HepG2 (cell line): ENCODE measurements around the gene HOXA5. TPM values are rescaled to one million over a fixed set of nuclear protein-coding genes. Genes with fewer than 3 reads are reported as not detected.

Experiments used
- DNMT1 ChIP-seq: sonication (generic); formaldehyde crosslinking; IDR thresholded peaks from 2 replicates; pipeline ENCODE4 v1.5.1; 2020; ENCODE audit warnings: mild to moderate bottlenecking, missing genetic modification reagents
- DNMT3B ChIP-seq: conservative IDR thresholded peaks from 2 replicates; pipeline ENCODE4 v1.6.1; 2016; ENCODE audit warnings: missing biosample characterization, control low read depth
- FLYWCH1 ChIP-seq: sonication (generic); formaldehyde crosslinking; IDR thresholded peaks from 2 replicates; pipeline ENCODE4 v1.8.1; 2023; ENCODE audit warnings: mild to moderate bottlenecking, missing genetic modification reagents
- HDAC2 ChIP-seq: sonication (generic); formaldehyde crosslinking; IDR thresholded peaks from 2 replicates; pipeline ENCODE4 v1.4.0; 2020; ENCODE audit warnings: missing genetic modification reagents
- MLLT10 ChIP-seq: sonication (generic); formaldehyde crosslinking; IDR thresholded peaks from 2 replicates; pipeline ENCODE4 v1.4.0; 2020; ENCODE audit warnings: missing genetic modification reagents
- PLRG1 ChIP-seq: fragments of 450-650 bp; conservative IDR thresholded peaks from 2 replicates; pipeline ENCODE4 v1.6.1; 2016
- SNAPC4 ChIP-seq: sonication (generic); formaldehyde crosslinking; IDR thresholded peaks from 2 replicates; pipeline ENCODE4 v1.4.0; 2020; ENCODE audit warnings: mild to moderate bottlenecking, missing genetic modification reagents
- SOX13 ChIP-seq, 3 experiments: fragments of 450-650 bp in 1 of 3; sonication (generic) in 1 of 3; formaldehyde crosslinking in 1 of 3; IDR thresholded peaks in 2 of 3; conservative IDR thresholded peaks in 1 of 3; 2 replicates each; pipeline versions ENCODE4 v1.5.0 to v1.6.1; 2016 to 2020; ENCODE audit warnings: antibody characterized with exemption in 1 of 3, mild to moderate bottlenecking in 1 of 3, missing compliant biosample characterization in 1 of 3, missing genetic modification reagents in 1 of 3, moderate library complexity in 1 of 3
- SPEN ChIP-seq: sonication (generic); formaldehyde crosslinking; IDR thresholded peaks from 2 replicates; pipeline ENCODE4 v1.5.1; 2020; ENCODE audit warnings: low read depth, mild to moderate bottlenecking, missing genetic modification reagents
- ZNF121 ChIP-seq: sonication (generic); formaldehyde crosslinking; IDR thresholded peaks from 2 replicates; pipeline ENCODE4 v1.5.0; 2020; ENCODE audit warnings: mild to moderate bottlenecking, missing genetic modification reagents
- ZNF17 ChIP-seq: sonication (generic); formaldehyde crosslinking; IDR thresholded peaks from 2 replicates; pipeline ENCODE4 v1.5.0; 2020; ENCODE audit warnings: mild to moderate bottlenecking, missing genetic modification reagents
- ZNF562 ChIP-seq: sonication (generic); formaldehyde crosslinking; IDR thresholded peaks from 2 replicates; pipeline ENCODE4 v1.8.0; 2022; ENCODE audit warnings: missing genetic modification reagents, borderline replicate concordance
- ZNF788 ChIP-seq: sonication (generic); formaldehyde crosslinking; IDR thresholded peaks from 2 replicates; pipeline ENCODE4 v1.5.0; 2020; ENCODE audit warnings: mild to moderate bottlenecking, missing genetic modification reagents, borderline replicate concordance
- polyA plus RNA-seq, 8 experiments: library from polyadenylated mRNA; depleted of rRNA in 3 of 8; stranded (reverse) in 7 of 8; unstranded in 1 of 8; fragments of >200 nt; fragmentation: Illumina TruSeq in 4 of 8; extraction: Trizol in 4 of 8; gene quantifications; 2 replicates each; pipeline versions ENCODE4 v1.2.1 to v1.2.3, GENCODE V29; 2011 to 2016; ENCODE audit warnings: low read depth in 4 of 8, missing spikeins in 1 of 8, mixed read lengths in 1 of 8; ENCODE audit not compliant: insufficient read depth in 1 of 8
- total RNA-seq, 5 experiments: library from RNA; depleted of rRNA; stranded (reverse); fragments of >200 nt; fragmentation: Illumina TruSeq; extraction: Trizol; gene quantifications; 2 replicates each; pipeline ENCODE4 v1.2.3, GENCODE V29; 2016; ENCODE audit warnings: low read depth in 1 of 5
- TF ChIP-seq, protein P1 (sequence below): sonication (generic); formaldehyde crosslinking; IDR thresholded peaks from 2 replicates; pipeline ENCODE4 v1.5.0; 2020; ENCODE audit warnings: missing genetic modification reagents

The HOXA5 gene
- total and polyA plus RNA-seq, 2 of the 13 experiments (the other 11 are each of a cell fraction or from before 2014, with no cell fraction given): 3.2 to 3.6 TPM

GRCh38 chr7:27130540-27131389 is 12.7 kb downstream of the HOXA5 start, which contains the start of gene HOXA4 (continued):
- no peak for TF ChIP-seq ZNF17 (CRISPR knock-in tag)
- TF ChIP-seq SPEN (CRISPR knock-in tag): peak; percentile 74
- no peak for TF ChIP-seq PLRG1
- TF ChIP-seq MLLT10 (CRISPR knock-in tag): no peak
- no peak for TF ChIP-seq DNMT1
- peak; percentile 68 for TF ChIP-seq HDAC2 (CRISPR knock-in tag)
- no peak for TF ChIP-seq ZNF121 (CRISPR knock-in tag)
- no peak for TF ChIP-seq SNAPC4 (CRISPR knock-in tag)
- TF ChIP-seq ZNF562 (CRISPR knock-in tag): no peak
- TF ChIP-seq, protein P1, sequence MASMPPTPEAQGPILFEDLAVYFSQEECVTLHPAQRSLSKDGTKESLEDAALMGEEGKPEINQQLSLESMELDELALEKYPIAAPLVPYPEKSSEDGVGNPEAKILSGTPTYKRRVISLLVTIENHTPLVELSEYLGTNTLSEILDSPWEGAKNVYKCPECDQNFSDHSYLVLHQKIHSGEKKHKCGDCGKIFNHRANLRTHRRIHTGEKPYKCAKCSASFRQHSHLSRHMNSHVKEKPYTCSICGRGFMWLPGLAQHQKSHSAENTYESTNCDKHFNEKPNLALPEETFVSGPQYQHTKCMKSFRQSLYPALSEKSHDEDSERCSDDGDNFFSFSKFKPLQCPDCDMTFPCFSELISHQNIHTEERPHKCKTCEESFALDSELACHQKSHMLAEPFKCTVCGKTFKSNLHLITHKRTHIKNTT (CRISPR knock-in tag): no peak
- TF ChIP-seq FLYWCH1 (CRISPR knock-in tag): no peak
- TF ChIP-seq SOX13 (IDR thresholded peaks at IDR 0.05): no peak
- peak in 1 of 2 experiments; percentile 51; a peak in 1 of 4 replicates for TF ChIP-seq SOX13 (CRISPR knock-in tag; conservative IDR thresholded peaks at IDR 0.05 in 1 of 2, IDR thresholded peaks at IDR 0.05 in 1 of 2)
- TF ChIP-seq ZNF788: peak; percentile 71; the same call in 1 of the 2 replicates
- TF ChIP-seq DNMT3B (CRISPR knock-in tag): no peak
- TF ChIP-seq, all 625 proteins: peak for 203
